ENCODE data around the gene HSDL1. TPM values are rescaled to one million over a fixed set of nuclear protein-coding genes. Genes with fewer than 3 reads are reported as not detected.

Gene HSDL1
- total and polyA plus RNA-seq, 2 donors (not counting 3 experiments of a cell fraction or from before 2014, with no cell fraction given) = 19.9 to 27.9 TPM

- no peaks in the 10 kb centered on the region for H3K9me1 ChIP-seq (replicated peaks; ENCODE audit: control insufficient read depth, extremely low read depth, insufficient read depth, low read length)
- DNase-seq (ENCODE audit: low read depth, low spot score) (no peak), FAIRE-seq (no peak)
- no peaks in the 10 kb centered on the region for H3K4me1 ChIP-seq (ENCODE audit: control insufficient read depth, extremely low read depth, insufficient read depth, low read length)
- no peak overlapping the region for H2AFZ ChIP-seq (ENCODE audit: low read depth, low read length)
- peaks cover 2% of the 10 kb centered on the region for H4K20me1 ChIP-seq (replicated peaks; ENCODE audit: control insufficient read depth, extremely low read depth, insufficient read depth, low read length)
- no peak for TF ChIP-seq EZH2 (IDR thresholded peaks at IDR 0.05; ENCODE audit: borderline replicate concordance, low read depth, low read length, severe bottlenecking)
- no peak for TF ChIP-seq MYC (IDR thresholded peaks at IDR 0.05; ENCODE audit: low read depth, low read length)
- TF ChIP-seq JUN (IDR thresholded peaks at IDR 0.05; ENCODE audit: borderline replicate concordance, insufficient read depth, insufficient read length, low read depth) = no peak
- no peak for TF ChIP-seq POLR2AphosphoS5 (IDR thresholded peaks at IDR 0.05; ENCODE audit: insufficient read depth, low read depth, low read length)
- no peak for TF ChIP-seq FOS (IDR thresholded peaks at IDR 0.05; ENCODE audit: borderline replicate concordance, insufficient read depth, low read length)
- no peak for TF ChIP-seq POLR2A (IDR thresholded peaks at IDR 0.05; ENCODE audit: low read depth, low read length)
- BruUV-seq (replicated peaks) = no TSS peak
- H3K27ac ChIP-seq (ENCODE audit: insufficient read depth, low read depth, low read length) = no peak overlapping the region
- no peak overlapping the region for H3K9ac ChIP-seq (replicated peaks; ENCODE audit: extremely low read depth, insufficient read depth, low read length)
- intact Hi-C loops (cut with micrococcal nuclease) (no loop called here), dilution Hi-C loops (cut with MboI; ENCODE audit: extremely low pct_ligation_motif_present, low sequenced_read_pairs) (no loop called here)
- ChIA-PET CTCF (no interaction called here), POLR2A (no interaction called here)
- H3K9me3 ChIP-seq (replicated peaks; ENCODE audit: control insufficient read depth, insufficient read depth, low read length) = no peaks in the 10 kb centered on the region
- no peaks in the 10 kb centered on the region for H3K36me3 ChIP-seq (ENCODE audit: control insufficient read depth in 2 of 2, extremely low read depth in 1 of 2, insufficient read depth in 2 of 2, low read length in 2 of 2)
- peaks cover 15% of the 10 kb centered on the region for H3K79me2 ChIP-seq (ENCODE audit: control insufficient read depth, insufficient read depth, low read length)
- no peak overlapping the region for H3K4me2 ChIP-seq (ENCODE audit: insufficient read depth, low read length)
- H3K4me3 ChIP-seq (replicated peaks in 1 of 3; ENCODE audit: insufficient read depth in 1 of 3, low read depth in 1 of 3, low read length in 3 of 3) = no peak overlapping the region
- H3K27me3 ChIP-seq (ENCODE audit: control insufficient read depth in 2 of 2, insufficient read depth in 2 of 2, low read length in 2 of 2) = no peaks in the 10 kb centered on the region
Observed at GRCh38 chr16:84136331-84137125, 8.4 kb downstream of the HSDL1 start.

- no peaks in the 10 kb centered on the region for H3K9me3 ChIP-seq (replicated peaks; ENCODE audit: control insufficient read depth, insufficient read depth, low read length)
- H3K27me3 ChIP-seq (ENCODE audit: control insufficient read depth in 2 of 2, insufficient read depth in 2 of 2, low read length in 2 of 2) = no peaks in the 10 kb centered on the region
- no peak overlapping the region for H2AFZ ChIP-seq (ENCODE audit: low read depth, low read length)
- no peak overlapping the region for H3K27ac ChIP-seq (ENCODE audit: insufficient read depth, low read depth, low read length)
- peaks cover 0 to 10% of the 10 kb centered on the region in 2 experiments for H3K36me3 ChIP-seq (ENCODE audit: control insufficient read depth in 2 of 2, extremely low read depth in 1 of 2, insufficient read depth in 2 of 2, low read length in 2 of 2)
- BruUV-seq (replicated peaks) = no TSS peak
- no peak overlapping the region for H3K4me3 ChIP-seq (replicated peaks in 1 of 3; ENCODE audit: insufficient read depth in 1 of 3, low read depth in 1 of 3, low read length in 3 of 3)
- no peaks in the 10 kb centered on the region for H3K9me1 ChIP-seq (replicated peaks; ENCODE audit: control insufficient read depth, extremely low read depth, insufficient read depth, low read length)
- H3K79me2 ChIP-seq (ENCODE audit: control insufficient read depth, insufficient read depth, low read length) = peaks cover 7% of the 10 kb centered on the region
- DNase-seq (ENCODE audit: low read depth, low spot score) (no peak), FAIRE-seq (no peak)
- TF ChIP-seq FOS (IDR thresholded peaks at IDR 0.05; ENCODE audit: borderline replicate concordance, insufficient read depth, low read length) = no peak
- no peaks in the 10 kb centered on the region for H4K20me1 ChIP-seq (replicated peaks; ENCODE audit: control insufficient read depth, extremely low read depth, insufficient read depth, low read length)
- ChIA-PET POLR2A (no interaction called here), CTCF (interaction anchor here (1.3 kb wide), 1 partner anchor 46 kb away, joined by 3 read pairs; no protein-coding TSS in a partner anchor)
- no peaks in the 10 kb centered on the region for H3K4me1 ChIP-seq (ENCODE audit: control insufficient read depth, extremely low read depth, insufficient read depth, low read length)
- H3K4me2 ChIP-seq (ENCODE audit: insufficient read depth, low read length) = no peak overlapping the region
- intact Hi-C loops (cut with micrococcal nuclease) = no loop called here
- no peak overlapping the region for H3K9ac ChIP-seq (replicated peaks; ENCODE audit: extremely low read depth, insufficient read depth, low read length)
- dilution Hi-C loops (cut with MboI; ENCODE audit: extremely low pct_ligation_motif_present, low sequenced_read_pairs) = no loop called here
Observed at GRCh38 chr16:84132527-84133285, 12.3 kb downstream of the HSDL1 start.
